ENCODE measurements around the gene SHE.
"Not testable (repeated sequence)": the region's sequence is repeated elsewhere in the genome, so short reads cannot be mapped to it uniquely, and the experiment has no call there.

Gene SHE

DNA sequence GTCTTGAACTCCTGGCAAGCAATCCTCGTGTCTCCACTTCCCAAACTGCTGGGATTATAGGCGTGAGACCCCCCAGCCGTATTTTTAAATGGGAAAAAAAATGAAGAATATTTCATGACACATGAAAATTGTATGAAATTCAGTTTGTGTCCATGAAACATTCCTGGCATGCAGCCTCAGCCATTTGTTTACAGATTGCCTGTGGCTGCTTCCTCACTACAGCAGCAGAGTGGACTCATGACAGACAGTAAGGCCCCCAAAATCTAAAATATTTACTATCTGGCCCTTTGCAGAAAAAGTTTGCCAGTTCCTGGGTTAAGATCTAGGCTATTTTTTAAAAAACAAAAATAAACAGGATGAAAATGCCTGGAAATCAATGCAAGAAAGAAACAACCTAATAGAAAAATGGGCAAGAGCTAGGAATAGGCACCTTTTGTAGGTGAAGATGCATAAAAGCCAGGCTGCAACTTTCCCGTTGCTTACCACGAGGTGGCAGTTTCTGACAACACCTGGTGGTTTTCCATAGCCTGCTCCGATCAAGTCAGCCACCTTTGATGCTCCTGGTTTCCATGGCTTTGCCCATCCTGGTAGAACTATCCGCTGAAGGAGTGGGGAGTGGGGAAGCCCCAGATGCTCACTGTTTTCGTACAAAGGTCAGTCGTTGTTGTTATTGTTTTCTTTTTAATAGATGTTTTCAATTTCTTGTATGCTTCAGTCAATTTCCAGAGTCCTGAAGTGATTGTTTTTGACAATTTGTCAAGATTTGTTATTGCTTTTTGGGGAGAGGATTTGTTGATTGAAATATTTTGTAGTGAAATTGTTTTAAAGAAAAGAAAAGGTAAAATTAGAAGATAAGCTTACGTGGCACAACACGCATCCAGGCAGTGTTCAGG is 32.0 kb upstream of the SHE start:
- no peak overlapping the region for H3K4me3 ChIP-seq (ENCODE audit: low read length)
- H3K27me3 ChIP-seq (ENCODE audit: insufficient read depth, low read length): no peaks in the 10 kb centered on the region
- H2AFZ ChIP-seq (ENCODE audit: low read depth, low read length): no peak overlapping the region
- H3K4me1 ChIP-seq (ENCODE audit: insufficient read depth, low read length): no peaks in the 10 kb centered on the region
- no peaks in the 10 kb centered on the region for H3K36me3 ChIP-seq (ENCODE audit: insufficient read depth, low read length)
- H3K9me3 ChIP-seq (ENCODE audit: low read length): no peaks in the 10 kb centered on the region

DNA sequence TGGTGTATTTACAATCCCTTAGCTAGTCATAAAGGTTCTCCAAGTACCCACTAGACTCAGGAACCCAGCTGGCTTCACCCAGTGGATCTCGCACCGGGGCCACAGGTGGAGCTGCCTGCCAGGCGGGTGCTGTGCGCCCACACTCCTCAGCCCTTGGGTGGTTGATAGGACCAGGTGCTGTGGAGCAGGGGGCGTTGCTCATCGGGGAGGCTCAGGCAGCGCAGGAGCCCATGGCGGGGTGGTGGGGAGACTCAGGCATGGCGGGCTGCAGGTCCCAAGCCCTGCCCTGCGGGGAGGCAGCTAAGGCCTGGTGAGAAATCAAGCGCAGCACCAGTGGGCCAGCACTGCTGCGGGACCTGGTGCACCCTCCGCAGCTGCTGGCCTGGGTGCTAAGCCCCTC is 29.7 kb upstream of the SHE start:
- not testable (repeated sequence) for H3K36me3 ChIP-seq (ENCODE audit: insufficient read depth, low read length); H3K4me3 ChIP-seq (ENCODE audit: low read length); H3K4me1 ChIP-seq (ENCODE audit: insufficient read depth, low read length); H2AFZ ChIP-seq (ENCODE audit: low read depth, low read length); H3K9me3 ChIP-seq (ENCODE audit: low read length); H3K27me3 ChIP-seq (ENCODE audit: insufficient read depth, low read length)

DNA sequence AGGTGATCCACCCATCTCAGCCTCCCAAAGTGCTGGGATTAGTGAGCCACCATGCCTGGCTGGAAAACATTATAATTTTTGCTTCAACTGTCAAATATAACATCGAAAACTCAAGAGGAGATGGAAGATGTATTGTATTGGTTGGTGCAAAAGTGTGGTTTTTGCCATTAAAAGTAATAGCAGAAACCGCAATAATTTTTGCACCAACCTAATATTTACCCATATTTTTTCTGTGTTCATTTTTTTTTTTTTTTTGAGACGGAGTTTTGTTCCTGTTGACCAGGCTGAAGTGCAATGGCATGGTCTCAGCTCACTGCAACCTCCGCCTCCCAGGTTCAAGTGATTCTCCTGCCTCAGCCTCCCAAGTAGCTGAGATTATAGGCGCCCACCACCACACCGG is 27.1 kb upstream of the SHE start:
- Histone ChIP-seq H2AFZ (ENCODE audit: low read depth, low read length) (no peak overlapping the region), H3K4me1 (ENCODE audit: insufficient read depth, low read length) (no peaks in the 10 kb centered on the region), H3K27me3 (ENCODE audit: insufficient read depth, low read length) (no peaks in the 10 kb centered on the region), H3K36me3 (ENCODE audit: insufficient read depth, low read length) (no peaks in the 10 kb centered on the region), H3K4me3 (ENCODE audit: low read length) (no peak overlapping the region), H3K9me3 (ENCODE audit: low read length) (no peaks in the 10 kb centered on the region)

DNA sequence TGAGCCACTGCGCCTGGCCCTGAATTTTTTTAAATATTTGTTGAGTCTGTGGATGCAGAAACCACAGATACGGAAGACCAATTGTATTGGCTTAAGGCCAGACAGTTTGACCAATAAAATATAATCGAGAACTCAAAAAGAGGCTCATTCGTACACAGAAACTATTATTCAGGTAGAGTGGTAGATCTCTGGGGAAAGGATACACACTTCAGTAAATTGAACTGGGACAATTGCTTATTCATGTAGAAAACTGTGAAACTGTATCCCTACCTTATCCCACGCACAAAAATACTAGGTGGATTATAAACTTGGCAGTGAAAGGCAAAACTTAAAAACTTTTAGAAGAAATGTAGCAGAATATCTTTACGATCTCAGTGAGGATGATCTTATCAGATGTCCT is 25.0 kb upstream of the SHE start:
- no peaks in the 10 kb centered on the region for H3K27me3 ChIP-seq (ENCODE audit: insufficient read depth, low read length)

DNA sequence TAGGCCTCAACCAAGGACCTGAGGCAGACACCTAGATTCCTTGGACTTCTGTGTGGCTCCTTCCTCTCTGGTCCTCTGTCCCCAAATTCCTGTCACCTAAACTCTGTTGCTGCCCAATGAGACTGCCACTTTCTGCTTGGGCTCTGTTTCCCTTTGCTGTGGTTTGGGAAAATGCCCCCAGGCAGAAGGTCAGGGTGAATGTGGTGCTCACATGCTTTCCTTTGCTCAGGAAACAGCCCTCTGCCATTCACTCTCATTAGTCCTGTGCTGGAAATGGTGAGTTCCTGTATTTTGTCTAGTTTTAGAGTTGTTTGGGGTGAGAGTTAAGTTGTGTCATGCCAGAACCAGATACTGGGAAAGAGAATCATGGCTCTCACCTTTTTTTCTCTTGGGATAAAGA is 22.7 kb upstream of the SHE start:
- Histone ChIP-seq H3K4me3 (ENCODE audit: low read length) (no peak overlapping the region), H3K27me3 (ENCODE audit: insufficient read depth, low read length) (peaks cover 2% of the 10 kb centered on the region), H2AFZ (ENCODE audit: low read depth, low read length) (no peak overlapping the region), H3K9me3 (ENCODE audit: low read length) (no peaks in the 10 kb centered on the region), H3K36me3 (ENCODE audit: insufficient read depth, low read length) (no peaks in the 10 kb centered on the region), H3K4me1 (ENCODE audit: insufficient read depth, low read length) (no peaks in the 10 kb centered on the region)

More for the DNA sequence above, 25.0 kb upstream of the SHE start:
- Histone ChIP-seq H3K9me3 (ENCODE audit: low read length) (no peaks in the 10 kb centered on the region), H3K4me3 (ENCODE audit: low read length) (no peak overlapping the region), H2AFZ (ENCODE audit: low read depth, low read length) (no peak overlapping the region), H3K4me1 (ENCODE audit: insufficient read depth, low read length) (no peaks in the 10 kb centered on the region), H3K36me3 (ENCODE audit: insufficient read depth, low read length) (no peaks in the 10 kb centered on the region)

DNA sequence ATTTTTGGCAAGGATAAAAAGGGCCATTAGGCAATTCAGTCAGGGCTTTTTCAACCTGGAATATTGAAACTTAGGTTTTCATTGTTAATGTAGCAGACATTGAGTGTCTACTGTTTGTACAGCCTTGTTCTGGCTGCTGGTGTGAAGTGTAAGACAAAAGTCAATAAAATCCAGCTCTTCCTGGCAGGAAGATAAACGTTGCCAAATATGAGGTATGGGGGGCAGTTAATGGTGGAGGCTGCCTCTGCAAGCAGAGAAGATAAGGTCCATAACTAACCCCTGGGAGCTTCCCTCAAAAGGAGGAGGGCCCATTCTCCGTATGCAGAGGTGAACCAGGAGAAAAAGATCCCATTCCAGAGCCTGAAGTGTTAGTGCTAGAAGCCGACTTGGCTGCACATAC is 19.5 kb upstream of the SHE start:
- Histone ChIP-seq H3K36me3 (ENCODE audit: insufficient read depth, low read length) (no peaks in the 10 kb centered on the region), H2AFZ (ENCODE audit: low read depth, low read length) (no peak overlapping the region), H3K4me1 (ENCODE audit: insufficient read depth, low read length) (no peaks in the 10 kb centered on the region)

DNA sequence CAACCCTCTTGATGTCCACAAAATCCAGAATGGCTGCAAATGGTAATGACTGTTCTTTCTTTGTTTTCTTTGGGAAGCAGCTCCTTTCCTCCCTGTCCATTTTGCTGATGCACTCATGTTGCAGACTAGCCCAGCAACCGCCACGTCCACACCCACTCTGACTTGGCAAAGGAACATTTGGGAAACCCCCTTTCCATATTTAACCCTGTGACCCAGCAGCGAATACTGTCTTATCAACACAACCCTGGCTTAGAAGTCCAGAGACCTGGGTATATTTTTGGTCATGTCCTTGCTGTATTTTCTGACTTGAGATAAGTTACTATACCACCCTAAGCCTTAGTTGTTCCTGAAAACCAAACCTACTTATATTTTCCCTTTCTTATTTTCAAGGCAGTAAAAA is 18.1 kb upstream of the SHE start:
- Histone ChIP-seq H2AFZ (ENCODE audit: low read depth, low read length) (no peak overlapping the region), H3K4me1 (ENCODE audit: insufficient read depth, low read length) (no peaks in the 10 kb centered on the region)

More for the DNA sequence above, 19.5 kb upstream of the SHE start:
- Histone ChIP-seq H3K4me3 (ENCODE audit: low read length) (no peak overlapping the region), H3K9me3 (ENCODE audit: low read length) (no peaks in the 10 kb centered on the region), H3K27me3 (ENCODE audit: insufficient read depth, low read length) (peaks cover 8% of the 10 kb centered on the region)

DNA sequence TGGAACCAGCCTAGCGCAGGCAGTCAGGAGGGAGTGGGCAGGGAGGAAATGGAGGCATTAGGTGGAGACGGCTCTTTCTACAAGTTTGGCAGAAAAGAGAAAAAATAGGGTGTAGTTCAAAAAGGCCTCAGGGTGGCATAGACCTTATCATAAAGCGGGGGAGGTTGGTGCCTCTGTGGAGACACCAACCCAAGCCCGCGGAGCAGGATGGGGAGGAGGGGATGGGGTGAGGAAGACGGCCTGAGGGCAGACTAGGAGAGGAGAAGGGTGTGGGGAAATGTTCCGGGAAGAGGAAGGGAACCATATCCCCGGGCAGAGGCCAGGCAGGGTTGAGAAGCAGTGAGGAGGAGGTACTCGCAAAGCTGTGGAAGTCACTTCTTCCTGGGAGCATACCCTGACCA is 17.4 kb upstream of the SHE start:
- H3K4me3 ChIP-seq (ENCODE audit: low read length): no peak overlapping the region
- H3K9me3 ChIP-seq (ENCODE audit: low read length): no peaks in the 10 kb centered on the region
- peaks cover 10% of the 10 kb centered on the region for H3K27me3 ChIP-seq (ENCODE audit: insufficient read depth, low read length)
- no peak overlapping the region for H2AFZ ChIP-seq (ENCODE audit: low read depth, low read length)
- no peaks in the 10 kb centered on the region for H3K36me3 ChIP-seq (ENCODE audit: insufficient read depth, low read length)
- H3K4me1 ChIP-seq (ENCODE audit: insufficient read depth, low read length): no peaks in the 10 kb centered on the region

More for the DNA sequence above, 18.1 kb upstream of the SHE start:
- Histone ChIP-seq H3K4me3 (ENCODE audit: low read length) (no peak overlapping the region), H3K36me3 (ENCODE audit: insufficient read depth, low read length) (no peaks in the 10 kb centered on the region), H3K9me3 (ENCODE audit: low read length) (no peaks in the 10 kb centered on the region), H3K27me3 (ENCODE audit: insufficient read depth, low read length) (peaks cover 10% of the 10 kb centered on the region)

DNA sequence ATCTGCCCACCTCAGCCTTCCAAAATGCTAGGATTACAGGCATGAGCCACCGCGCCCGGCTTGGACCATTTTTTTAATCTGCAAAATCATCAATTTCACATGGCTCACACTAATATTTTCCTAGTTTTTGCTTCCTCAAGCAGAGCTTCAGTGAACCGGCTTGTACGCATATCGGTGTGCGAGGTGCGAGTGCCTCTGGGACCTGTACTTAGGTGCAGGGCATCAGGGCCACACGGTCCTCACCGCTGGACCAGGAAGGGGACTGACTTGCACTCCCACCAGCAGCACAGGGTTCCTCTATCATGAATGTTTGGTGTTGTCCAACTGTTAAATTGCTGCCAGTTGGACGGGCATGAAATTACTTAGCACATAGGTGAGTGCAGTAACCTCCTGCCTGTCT is 15.4 kb upstream of the SHE start:
- Histone ChIP-seq H3K4me3 (ENCODE audit: low read length) (no peak overlapping the region), H3K4me1 (ENCODE audit: insufficient read depth, low read length) (no peaks in the 10 kb centered on the region), H3K27me3 (ENCODE audit: insufficient read depth, low read length) (peaks cover 13% of the 10 kb centered on the region), H2AFZ (ENCODE audit: low read depth, low read length) (no peak overlapping the region), H3K9me3 (ENCODE audit: low read length) (no peaks in the 10 kb centered on the region), H3K36me3 (ENCODE audit: insufficient read depth, low read length) (no peaks in the 10 kb centered on the region)

DNA sequence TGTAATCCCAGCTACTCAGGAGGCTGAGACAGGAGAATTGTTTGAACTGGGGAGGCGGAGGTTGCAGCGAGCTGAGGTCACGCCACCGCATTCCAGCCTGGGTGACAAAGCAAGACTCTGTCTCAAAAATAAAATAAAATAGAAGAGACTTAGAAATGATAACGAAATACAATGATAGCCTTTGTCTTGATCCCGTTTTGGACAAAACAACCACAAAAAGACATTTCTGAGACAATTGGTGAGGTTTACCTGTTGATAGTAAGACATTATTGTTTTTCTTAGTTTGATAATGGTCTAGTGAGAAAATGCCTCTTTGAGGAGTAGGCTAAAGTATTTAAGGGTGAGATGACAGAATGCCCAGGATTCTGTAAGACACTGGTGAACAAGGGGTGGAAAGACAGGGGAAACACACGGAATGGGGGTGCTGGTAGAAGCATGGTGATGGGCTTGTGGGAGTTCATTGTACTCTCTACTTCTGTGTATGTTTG is 11.9 kb upstream of the SHE start:
- H3K9me3 ChIP-seq (ENCODE audit: low read length): no peaks in the 10 kb centered on the region
- H2AFZ ChIP-seq (ENCODE audit: low read depth, low read length): no peak overlapping the region
- no peaks in the 10 kb centered on the region for H3K36me3 ChIP-seq (ENCODE audit: insufficient read depth, low read length)
- peaks cover 11% of the 10 kb centered on the region for H3K27me3 ChIP-seq (ENCODE audit: insufficient read depth, low read length)
- H3K4me3 ChIP-seq (ENCODE audit: low read length): no peak overlapping the region
- H3K4me1 ChIP-seq (ENCODE audit: insufficient read depth, low read length): no peaks in the 10 kb centered on the region

DNA sequence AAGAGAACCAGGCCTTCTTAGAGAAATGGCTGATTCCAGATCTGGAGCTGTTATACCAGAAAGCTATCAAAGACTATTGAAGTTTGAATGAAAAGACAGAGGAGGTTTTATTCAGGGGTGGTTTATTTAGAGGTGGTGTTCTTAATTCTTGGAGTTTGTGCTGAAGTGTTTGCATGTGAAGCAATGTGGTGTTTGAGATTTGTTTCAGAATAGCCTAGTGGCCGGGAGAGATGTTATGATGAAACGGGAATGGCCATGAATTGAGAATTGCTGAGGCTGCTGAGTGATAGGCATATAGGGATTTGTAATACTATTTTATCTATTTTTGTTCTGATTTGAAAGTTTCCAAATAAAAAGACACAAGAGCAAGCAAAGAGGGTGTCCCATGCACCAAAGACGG is 10.5 kb upstream of the SHE start:
- no peak overlapping the region for H3K4me3 ChIP-seq (ENCODE audit: low read length)
- H2AFZ ChIP-seq (ENCODE audit: low read depth, low read length): no peak overlapping the region
- no peaks in the 10 kb centered on the region for H3K9me3 ChIP-seq (ENCODE audit: low read length)
- peaks cover 19% of the 10 kb centered on the region for H3K27me3 ChIP-seq (ENCODE audit: insufficient read depth, low read length)
- H3K36me3 ChIP-seq (ENCODE audit: insufficient read depth, low read length): no peaks in the 10 kb centered on the region
- no peaks in the 10 kb centered on the region for H3K4me1 ChIP-seq (ENCODE audit: insufficient read depth, low read length)

DNA sequence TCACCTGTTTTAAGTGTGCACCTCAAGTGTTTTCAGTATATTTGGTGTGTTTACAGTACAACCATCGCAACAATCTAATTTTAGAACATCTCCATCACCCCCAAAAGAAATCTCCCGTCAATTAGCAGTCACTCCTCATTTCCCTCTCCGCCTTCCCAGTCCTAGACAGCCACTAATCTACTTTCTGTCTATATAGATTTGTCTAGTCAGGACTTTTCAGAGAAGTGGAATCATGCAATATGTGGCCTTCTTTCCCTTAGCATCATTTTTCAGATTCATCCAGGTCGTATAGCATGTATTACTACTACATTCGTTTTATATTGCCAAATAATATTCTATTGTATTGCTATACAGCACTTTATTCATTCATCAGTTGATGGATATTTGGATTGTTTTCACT is 1.7 kb upstream of the SHE start:
- peaks cover 79% of the 10 kb centered on the region for H3K27me3 ChIP-seq (ENCODE audit: insufficient read depth, low read length)
- H3K9me3 ChIP-seq (ENCODE audit: low read length): peaks cover 20% of the 10 kb centered on the region
- no peak overlapping the region for H2AFZ ChIP-seq (ENCODE audit: low read depth, low read length)
- H3K4me3 ChIP-seq (ENCODE audit: low read length): no peak overlapping the region
- H3K36me3 ChIP-seq (ENCODE audit: insufficient read depth, low read length): no peaks in the 10 kb centered on the region
- H3K4me1 ChIP-seq (ENCODE audit: insufficient read depth, low read length): no peaks in the 10 kb centered on the region

DNA sequence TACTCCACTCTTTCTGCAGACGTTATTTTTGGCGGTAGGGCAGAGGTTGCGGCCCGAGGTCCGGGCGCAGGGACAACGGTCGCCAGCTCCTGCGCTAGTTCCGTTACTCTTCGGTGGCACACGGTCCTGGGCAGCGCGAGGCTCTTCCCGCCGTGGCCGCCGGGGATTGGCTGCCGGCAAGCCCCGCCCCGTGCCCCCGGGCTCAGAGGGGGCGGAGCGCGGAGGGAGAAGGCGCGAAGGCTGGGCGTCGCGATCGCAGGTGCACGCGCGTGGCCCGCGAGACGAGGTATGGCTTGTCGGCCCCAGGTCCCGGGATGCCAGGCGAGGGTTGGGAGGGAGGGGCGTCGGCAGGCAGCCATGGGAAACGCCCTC is 518 bp upstream of the SHE start:
- Histone ChIP-seq H2AFZ (ENCODE audit: low read depth, low read length) (no peak overlapping the region), H3K4me1 (ENCODE audit: insufficient read depth, low read length) (no peaks in the 10 kb centered on the region), H3K4me3 (ENCODE audit: low read length) (no peak overlapping the region), H3K27me3 (ENCODE audit: insufficient read depth, low read length) (peaks cover 72% of the 10 kb centered on the region), H3K36me3 (ENCODE audit: insufficient read depth, low read length) (no peaks in the 10 kb centered on the region), H3K9me3 (ENCODE audit: low read length) (peaks cover 20% of the 10 kb centered on the region)

All from neuron (in vitro differentiated cells).